Transverse colon (tissue), 4 donors: ENCODE data around the gene CALML3. TPM values are rescaled to one million over a fixed set of nuclear protein-coding genes. Genes with fewer than 3 reads are reported as not detected.

Experiments used
- DNase-seq: peaks from one replicate; pipeline ENCODE4 v3.0.0-alpha.2; 2019
- H3K27ac ChIP-seq, 4 donors: fragments of 200-600 bp; sonication (generic); 2 replicates each; pipeline ENCODE4 v1.5.1; 2016 to 2018; ENCODE audit warnings: inconsistent platforms in 4 of 4
- H3K27me3 ChIP-seq: fragments of 200-600 bp; sonication (generic); 2 replicates; pipeline ENCODE4 v1.5.1; 2017; ENCODE audit warnings: inconsistent platforms
- H3K36me3 ChIP-seq, 4 donors: fragments of 200-600 bp; sonication (generic); 2 replicates each; pipeline ENCODE4 v1.5.1; 2017 to 2019; ENCODE audit warnings: inconsistent platforms in 4 of 4
- H3K4me1 ChIP-seq, 4 donors: fragments of 200-600 bp; sonication (generic); 2 replicates each; pipeline ENCODE4 v1.5.1; 2017 to 2020; ENCODE audit warnings: inconsistent platforms in 4 of 4
- H3K4me3 ChIP-seq, 4 donors: fragments of 200-600 bp; sonication (generic); 1 replicate in 1 of 4; 2 replicates in 3 of 4; pipeline versions ENCODE4 v1.5.1 to v1.6.1; 2017 to 2019; ENCODE audit warnings: inconsistent platforms in 4 of 4
- H3K9me3 ChIP-seq, 2 donors: fragments of 200-600 bp; sonication (generic); 2 replicates each; pipeline ENCODE4 v1.5.1; 2017 to 2019; ENCODE audit warnings: inconsistent platforms in 2 of 2
- CTCF ChIP-seq, 5 experiments: fragments of 200-600 bp in 3 of 5; fragments of 450-650 bp in 2 of 5; sonication (generic) in 3 of 5; IDR thresholded peaks; 1 replicate in 2 of 5; 2 replicates in 3 of 5; pipeline ENCODE4 v1.5.1; 2016 to 2017; ENCODE audit warnings: antibody characterized with exemption in 5 of 5, inconsistent platforms in 3 of 5, mild to moderate bottlenecking in 2 of 5, moderate library complexity in 1 of 5
- EP300 ChIP-seq: sonication (generic); formaldehyde crosslinking; IDR thresholded peaks from one replicate; pipeline ENCODE4 v1.6.1; 2017; ENCODE audit warnings: antibody characterized with exemption, low read depth
- POLR2A ChIP-seq: fragments of 450-650 bp; IDR thresholded peaks from one replicate; pipeline ENCODE4 v1.6.1; 2016; ENCODE audit warnings: antibody characterized with exemption, mild to moderate bottlenecking, moderate library complexity
- POLR2AphosphoS5 ChIP-seq, 3 donors: sonication (generic); formaldehyde crosslinking; IDR thresholded peaks; one replicate each; pipeline ENCODE4 v1.6.1; 2016; ENCODE audit warnings: antibody characterized with exemption in 3 of 3
- WGBS, 2 donors: methylation state at CpG; one replicate each; pipeline ENCODE4 v1.1.5; 2018; ENCODE audit warnings: low coverage in 1 of 2; 5-methylcytosine and 5-hydroxymethylcytosine counted together
- in situ Hi-C, 4 donors: fragments of 200-750 bp; cut with MboI; loops; one replicate each; pipeline versions ENCODE4 v1.15.0 to v1.15.1; 2017; ENCODE audit warnings: low sequenced_read_pairs in 3 of 4, low pct_ligation_motif_present in 1 of 4, low pct_unique_long_range_greater_than_20kb in 1 of 4
- intact Hi-C: fragments of 100-400 bp; cut with DNase I; formaldehyde crosslinking; loops from one replicate; pipeline ENCODE4 v1.15.1; 2023; ENCODE audit warnings: low total_unique reads
- total RNA-seq, 4 donors: library from RNA; depleted of rRNA; stranded (reverse); fragments of >200 nt; gene quantifications; one replicate each; pipeline ENCODE4 v1.1.0, GENCODE V29; 2016

Gene CALML3
- total RNA-seq, 4 donors from 2014 or later, result not detected

DNA sequence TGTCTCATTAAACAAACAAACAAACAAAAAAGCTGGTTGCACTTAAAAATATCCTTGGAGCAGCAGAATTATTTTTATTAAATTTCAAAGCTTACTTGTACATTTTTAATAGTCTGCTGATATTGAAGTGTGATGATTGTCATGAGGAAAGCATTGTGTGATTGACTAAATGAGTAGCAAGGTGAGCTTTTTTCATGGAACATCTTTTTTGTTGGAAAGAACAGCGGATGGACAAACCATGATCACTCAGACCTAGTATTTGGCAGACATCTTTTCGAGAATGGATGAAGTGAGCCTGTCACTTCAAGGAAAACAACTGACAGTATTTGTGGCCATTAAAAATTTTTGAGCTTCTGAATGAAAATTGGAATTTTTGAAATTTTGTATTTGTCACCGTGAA lies 5.7 kb upstream of the CALML3 start:
- H3K4me1 ChIP-seq, result peaks cover 0 to 27% (median 26%) of the 10 kb centered on the region in 4 donors
- in situ Hi-C loops, result no loop called here
- no peak for DNase-seq
- H3K27ac ChIP-seq, result peak overlapping the region in 2 of 4 donors; percentile 69 to 72
- no peaks in the 10 kb centered on the region for H3K9me3 ChIP-seq
- intact Hi-C loops, result no loop called here
- TF ChIP-seq POLR2A (no peak), POLR2AphosphoS5 (IDR thresholded peaks at IDR 0.05) (no peak), EP300 (no peak), CTCF (IDR thresholded peaks at IDR 0.05) (no peak)
- 93% methylated on average over 3 of the region's 3 CpGs for WGBS, 2 donors
- H3K36me3 ChIP-seq, result no peaks in the 10 kb centered on the region
- H3K4me3 ChIP-seq, result no peak overlapping the region
- H3K27me3 ChIP-seq, result no peaks in the 10 kb centered on the region

GRCh38 chr10:5522913-5523560 lies 1.7 kb upstream of the CALML3 start:
- in situ Hi-C loops (no loop called here), intact Hi-C loops (loop anchor here (10.0 kb wide), 1 partner anchor 1508 kb away; no protein-coding TSS in a partner anchor)
- peak; percentile 3 for DNase-seq
- WGBS, 2 donors, result 72% methylated on average over 7 of the region's 7 CpGs; no CpG with 5 or more reads in 1 of the 2 donors
- no peaks in the 10 kb centered on the region for H3K9me3 ChIP-seq
- H3K27me3 ChIP-seq, result no peaks in the 10 kb centered on the region
- H3K4me1 ChIP-seq, result peaks cover 0 to 8% (median 8%) of the 10 kb centered on the region in 4 donors
- TF ChIP-seq EP300 (no peak), POLR2A (no peak), CTCF (IDR thresholded peaks at IDR 0.05) (no peak), POLR2AphosphoS5 (IDR thresholded peaks at IDR 0.05) (no peak)
- no peak overlapping the region for H3K27ac ChIP-seq
- H3K4me3 ChIP-seq, result no peak overlapping the region
- no peaks in the 10 kb centered on the region for H3K36me3 ChIP-seq

- intact Hi-C loops (loop anchor here (10.0 kb wide), 1 partner anchor 1509 kb away; no protein-coding TSS in a partner anchor), in situ Hi-C loops (no loop called here)
- Histone ChIP-seq H3K36me3 (no peaks in the 10 kb centered on the region), H3K4me3 (no peak overlapping the region), H3K27ac (no peak overlapping the region), H3K4me1 (no peaks in the 10 kb centered on the region), H3K27me3 (no peaks in the 10 kb centered on the region), H3K9me3 (no peaks in the 10 kb centered on the region)
- WGBS, 2 donors, result 84 to 88% methylated on average over 4 to 11 of the region's 11 CpGs
- no peak for TF ChIP-seq EP300
- no peak for TF ChIP-seq POLR2A
- TF ChIP-seq POLR2AphosphoS5 (IDR thresholded peaks at IDR 0.05), result no peak
- TF ChIP-seq CTCF (IDR thresholded peaks at IDR 0.05), result no peak
- peak; percentile 5 for DNase-seq
These were observed 776 bp upstream of the CALML3 start for GRCh38 chr10:5523796-5524574.

GRCh38 chr10:5525561-5526341 lies 990 bp downstream of the CALML3 start:
- no peak overlapping the region for H3K4me3 ChIP-seq
- H3K4me1 ChIP-seq, result peaks cover 0 to 9% (median 0%) of the 10 kb centered on the region in 4 donors
- H3K27me3 ChIP-seq, result no peaks in the 10 kb centered on the region
- intact Hi-C loops (loop anchor here (10.0 kb wide), 1 partner anchor 1511 kb away; no protein-coding TSS in a partner anchor), in situ Hi-C loops (no loop called here)
- no peak overlapping the region for H3K27ac ChIP-seq
- WGBS, 2 donors, result 60 to 88% methylated on average over 2 to 32 of the region's 34 CpGs
- no peaks in the 10 kb centered on the region for H3K36me3 ChIP-seq
- DNase-seq, result peak; percentile 6
- H3K9me3 ChIP-seq, result no peaks in the 10 kb centered on the region
- no peak for TF ChIP-seq POLR2AphosphoS5 (IDR thresholded peaks at IDR 0.05)
- TF ChIP-seq POLR2A, result no peak
- no peak for TF ChIP-seq EP300
- TF ChIP-seq CTCF (IDR thresholded peaks at IDR 0.05), result no peak
